H1 (cell line): ENCODE data around the gene HOXB4. TPM values are rescaled to one million over a fixed set of nuclear protein-coding genes. Genes with fewer than 3 reads are reported as not detected.

Experiments
- CTCF ChIA-PET: fragments of 300-600 bp; sonication (Branson Sonifier 250); formaldehyde crosslinking; loops from one replicate; lab custom pipeline; 2021; ENCODE audit not compliant: partially characterized antibody; lab: Charles Lee
- POLR2A ChIA-PET: fragments of 300-600 bp; sonication (Branson Sonifier 250); formaldehyde crosslinking; loops from one replicate; lab custom pipeline; 2021; ENCODE audit warnings: inconsistent platforms; ENCODE audit not compliant: partially characterized antibody; lab: Charles Lee
- DNase-seq, 2 experiments: peaks; one replicate each; pipeline versions ENCODE4 v3.0.0 to v3.0.0-alpha.2; 2010 to 2022; ENCODE audit warnings: low spot score in 2 of 2, low read depth in 1 of 2, mixed read lengths in 1 of 2
- FAIRE-seq: peaks from 2 replicates; lab custom pipeline; 2011; peaks lifted over from hg19 to GRCh38; lab: Jason Lieb, UNC
- H2AFZ ChIP-seq: 2 replicates; pipeline ENCODE4 v1.8.1; 2012; ENCODE audit warnings: low read length, inconsistent platforms
- H2AK5ac ChIP-seq: 2 replicates; pipeline ENCODE4 v1.6.1; 2013; ENCODE audit warnings: low read depth, low read length
- H2BK120ac ChIP-seq: replicated peaks from 2 replicates; pipeline ENCODE3; 2013; ENCODE audit warnings: low read depth, low read length, inconsistent platforms
- H2BK12ac ChIP-seq: 2 replicates; pipeline ENCODE4 v1.6.1; 2013; ENCODE audit warnings: low read depth, low read length
- H2BK15ac ChIP-seq: 2 replicates; pipeline ENCODE4 v1.6.1; 2013; ENCODE audit warnings: low read length
- H2BK20ac ChIP-seq: 2 replicates; pipeline ENCODE4 v1.6.1; 2013; ENCODE audit warnings: low read length
- H2BK5ac ChIP-seq: 2 replicates; pipeline ENCODE4 v1.6.1; 2013; ENCODE audit warnings: low read depth, low read length
- H3K14ac ChIP-seq: 2 replicates; pipeline ENCODE4 v1.6.1; 2013; ENCODE audit warnings: inconsistent platforms; ENCODE audit not compliant: insufficient read length
- H3K18ac ChIP-seq: 2 replicates; pipeline ENCODE4 v1.6.1; 2013; ENCODE audit warnings: low read length; ENCODE audit errors: extremely low read depth
- H3K23ac ChIP-seq: 2 replicates; pipeline ENCODE4 v1.6.1; 2013; ENCODE audit warnings: inconsistent platforms; ENCODE audit not compliant: insufficient read length
- H3K23me2 ChIP-seq: 2 replicates; pipeline ENCODE4 v1.6.1; 2013; ENCODE audit warnings: low read depth, low read length
- H3K27ac ChIP-seq: 2 replicates; pipeline ENCODE4 v1.6.1; 2011; ENCODE audit warnings: low read depth, low read length, inconsistent platforms
- H3K27me3 ChIP-seq, 4 experiments: replicated peaks in 1 of 4; 1 replicate in 1 of 4; 2 replicates in 3 of 4; pipeline versions ENCODE4 v1.6.1 to v1.8.1; 2011 to 2013; ENCODE audit warnings: low read length in 3 of 4, mild to moderate bottlenecking in 3 of 4, inconsistent platforms in 2 of 4, mixed read lengths in 2 of 4, moderate library complexity in 1 of 4; ENCODE audit not compliant: control insufficient read depth in 3 of 4, insufficient read depth in 3 of 4; ENCODE audit errors: extremely low read depth in 1 of 4
- H3K36me3 ChIP-seq, 4 experiments: 2 replicates each; pipeline versions ENCODE4 v1.6.1 to v1.8.1; 2011 to 2013; ENCODE audit warnings: mild to moderate bottlenecking in 4 of 4, low read length in 3 of 4, moderate library complexity in 2 of 4, control low read depth in 1 of 4, inconsistent platforms in 1 of 4; ENCODE audit not compliant: insufficient read depth in 4 of 4, control insufficient read depth in 2 of 4
- H3K4ac ChIP-seq: replicated peaks from 2 replicates; pipeline ENCODE3; 2013; ENCODE audit warnings: low read length, low read depth, mixed read lengths, inconsistent platforms; ENCODE audit not compliant: insufficient read length
- H3K4me1 ChIP-seq, 4 experiments: replicated peaks in 1 of 4; 1 replicate in 1 of 4; 2 replicates in 3 of 4; pipeline versions ENCODE4 v1.6.1 to v1.8.1; 2011 to 2013; ENCODE audit warnings: low read length in 3 of 4, inconsistent platforms in 2 of 4, mixed read lengths in 1 of 4; ENCODE audit not compliant: insufficient read depth in 4 of 4, control insufficient read depth in 3 of 4
- H3K4me2 ChIP-seq, 2 experiments: 2 replicates each; pipeline versions ENCODE4 v1.6.1 to v1.8.1; 2011 to 2013; ENCODE audit warnings: low read depth in 2 of 2, low read length in 2 of 2, control low read depth in 1 of 2, inconsistent platforms in 1 of 2, mild to moderate bottlenecking in 1 of 2; ENCODE audit not compliant: insufficient read depth in 1 of 2
- H3K4me3 ChIP-seq, 4 experiments: fragments of 200-600, 300-600 bp in 1 of 4; sonication (generic), shearing (Covaris generic), sonication (Bioruptor Twin) in 1 of 4; 2 replicates each; pipeline versions ENCODE4 v1.5.1 to v1.8.1; 2011 to 2016; ENCODE audit warnings: low read length in 4 of 4, low read depth in 3 of 4, control low read depth in 2 of 4, inconsistent platforms in 2 of 4, mild to moderate bottlenecking in 2 of 4, mixed read lengths in 1 of 4, moderate library complexity in 1 of 4; ENCODE audit not compliant: insufficient read depth in 2 of 4; ENCODE audit errors: extremely low read depth in 1 of 4
- H3K56ac ChIP-seq: replicated peaks from 2 replicates; pipeline ENCODE3; 2013; ENCODE audit warnings: low read depth, mild to moderate bottlenecking, mixed read lengths, low read length, inconsistent platforms; ENCODE audit not compliant: insufficient read length
- H3K79me1 ChIP-seq: 2 replicates; pipeline ENCODE4 v1.6.1; 2013; ENCODE audit warnings: low read depth, low read length, control low read depth
- H3K79me2 ChIP-seq, 2 experiments: 2 replicates each; pipeline versions ENCODE4 v1.6.1 to v1.8.1; 2012 to 2013; ENCODE audit warnings: low read length in 2 of 2, mild to moderate bottlenecking in 2 of 2, inconsistent platforms in 1 of 2; ENCODE audit not compliant: insufficient read depth in 2 of 2, control insufficient read depth in 1 of 2
- H3K9ac ChIP-seq, 4 experiments: replicated peaks in 1 of 4; 1 replicate in 1 of 4; 2 replicates in 3 of 4; pipeline versions ENCODE4 v1.6.1 to v1.8.1; 2011 to 2013; ENCODE audit warnings: low read depth in 3 of 4, low read length in 3 of 4, control low read depth in 2 of 4, mild to moderate bottlenecking in 2 of 4, moderate library complexity in 2 of 4, inconsistent platforms in 1 of 4; ENCODE audit errors: extremely low read depth in 1 of 4
- H3K9me3 ChIP-seq, 2 experiments: 2 replicates each; pipeline versions ENCODE4 v1.6.1 to v1.8.1; 2012 to 2013; ENCODE audit warnings: mild to moderate bottlenecking in 2 of 2, moderate library complexity in 2 of 2, control low read depth in 1 of 2, inconsistent platforms in 1 of 2, low read depth in 1 of 2, low read length in 1 of 2, mixed read lengths in 1 of 2; ENCODE audit not compliant: insufficient read depth in 2 of 2
- H4K20me1 ChIP-seq, 2 experiments: replicated peaks in 1 of 2; 2 replicates each; pipeline versions ENCODE3 to v1.8.1; 2011 to 2013; ENCODE audit warnings: inconsistent platforms in 2 of 2, low read length in 2 of 2, mild to moderate bottlenecking in 1 of 2; ENCODE audit not compliant: insufficient read depth in 2 of 2, control insufficient read depth in 1 of 2
- H4K5ac ChIP-seq: 2 replicates; pipeline ENCODE4 v1.6.1; 2013; ENCODE audit warnings: low read length, low read depth, mixed read lengths, inconsistent platforms; ENCODE audit not compliant: insufficient read length
- H4K8ac ChIP-seq: 2 replicates; pipeline ENCODE4 v1.8.0; 2013; ENCODE audit warnings: mild to moderate bottlenecking, moderate library complexity, low read length, inconsistent platforms; ENCODE audit not compliant: insufficient read depth; ENCODE audit errors: extremely low read depth
- H4K91ac ChIP-seq: replicated peaks from 2 replicates; pipeline ENCODE3; 2013; ENCODE audit warnings: low read length, mixed read lengths, inconsistent platforms; ENCODE audit not compliant: insufficient read length
- EZH2 ChIP-seq: fragments of 200-600 bp; sonication (generic); IDR thresholded peaks from 2 replicates; pipeline ENCODE4 v1.7.1; 2012; ENCODE audit warnings: low read depth, mild to moderate bottlenecking, moderate library complexity, low read length, inconsistent platforms; ENCODE audit not compliant: severe bottlenecking
- POU5F1 ChIP-seq: IDR thresholded peaks from 2 replicates; pipeline ENCODE4 v1.6.1; 2011; ENCODE audit warnings: low read depth, mild to moderate bottlenecking, low read length, moderate library complexity
- SUZ12 ChIP-seq: fragments of 200-600 bp; sonication (generic); IDR thresholded peaks from 2 replicates; pipeline ENCODE4 v1.6.1; 2012; ENCODE audit warnings: mild to moderate bottlenecking, inconsistent platforms, low read length, moderate library complexity, mixed read lengths
- WGBS, 2 experiments: shearing (Covaris generic) in 1 of 2; methylation state at CpG; one replicate each; pipeline versions ENCODE4 v1.1.6 to v1.1.7; 2013 to 2015; ENCODE audit warnings: low lambda C conversion rate in 2 of 2, mixed read lengths in 2 of 2, inconsistent platforms in 1 of 2, low coverage in 1 of 2, missing lambda C conversion rate in 1 of 2; ENCODE audit not compliant: insufficient replicate concordance in 2 of 2, insufficient coverage in 1 of 2, insufficient read length in 1 of 2; ENCODE audit errors: extremely low coverage in 1 of 2, missing lambda C conversion rate in 1 of 2; 5-methylcytosine and 5-hydroxymethylcytosine counted together
- polyA plus RNA-seq, 7 experiments: library from polyadenylated mRNA; depleted of rRNA in 3 of 7; stranded (reverse) in 5 of 7; unstranded in 2 of 7; fragments of >200 nt in 5 of 7; fragments of 200-250 nt in 2 of 7; gene quantifications; 1 replicate in 5 of 7; 2 replicates in 1 of 7; 4 replicates in 1 of 7; pipeline versions ENCODE4 v1.2.1 to v1.2.3, GENCODE V29; 2011 to 2013; ENCODE audit warnings: missing spikeins in 2 of 7, mixed read lengths in 2 of 7
- total RNA-seq: library from RNA; stranded (reverse); fragmentation: NEBNext Ultra II Directional; extraction: Animal tissue kit (Norgen Biotek cat#: 25700); gene quantifications from 2 replicates; pipeline ENCODE4 v1.2.1, GENCODE V29; 2021

The HOXB4 gene
- total and polyA plus RNA-seq, 2 of the 8 experiments (the other 6 are each of a cell fraction or from before 2014, with no cell fraction given) = not detected

GRCh38 chr17:48530208-48530886 lies 47.8 kb downstream of the HOXB4 start:
- Histone ChIP-seq H3K18ac (0 out of 2 replicates have a peak overlapping the region, but pooled peaks have one; percentile 1), H3K79me2 (no peaks in the 10 kb centered on the region), H3K56ac (no peak overlapping the region), H3K4ac (no peak overlapping the region), H3K4me1 (peaks cover 0 to 20% (median 10%) of the 10 kb centered on the region in 4 experiments; a peak in 6 of 7 replicates), H3K27me3 (peaks cover 61 to 93% (median 85%) of the 10 kb centered on the region in 4 experiments), H2BK120ac (no peak overlapping the region), H3K4me3 (peak overlapping the region in 2 of 4 experiments; percentile 14 to 44; a peak in 4 of 8 replicates), H4K8ac (no peak overlapping the region; the same call in 1 of the 2 replicates), H3K23me2 (peaks cover 5% of the 10 kb centered on the region; the same call in 1 of the 2 replicates), H2AFZ (no peak overlapping the region), H3K27ac (no peak overlapping the region), H3K36me3 (no peaks in the 10 kb centered on the region), H4K20me1 (peaks cover 6 to 11% of the 10 kb centered on the region in 2 experiments), H2AK5ac (no peak overlapping the region), H3K4me2 (peak overlapping the region; percentile 27 to 67), H3K79me1 (no peaks in the 10 kb centered on the region), H2BK12ac (0 out of 2 replicates have a peak overlapping the region, but pooled peaks have one; percentile 23)
- ChIA-PET CTCF (interaction anchor here (0.7 to 3.1 kb wide), 9 partner anchors 19 to 88 kb away, joined by 3 to 14 read pairs (median 4); partner anchors contain the start of gene HOXB5), POLR2A (no interaction called here)
- FAIRE-seq = no peak
- TF ChIP-seq SUZ12 (peak; percentile 81), POU5F1 (no peak), EZH2 (peak; percentile 66)
- TF ChIP-seq, all 59 proteins: peak for 2
- WGBS, 2 experiments = 24% methylated on average over 35 of the region's 37 CpGs; no CpG with 5 or more reads in 1 of the 2 experiments
- H3K9me3 ChIP-seq = no peaks in the 10 kb centered on the region
- peak in 1 of 2 experiments; percentile 75 for DNase-seq
- no peak overlapping the region for H3K14ac ChIP-seq
- no peak overlapping the region for H4K91ac ChIP-seq
- no peak overlapping the region for H4K5ac ChIP-seq
- H2BK5ac ChIP-seq = no peak overlapping the region; the same call in 1 of the 2 replicates
- H2BK15ac ChIP-seq = no peak overlapping the region
- H3K23ac ChIP-seq = no peak overlapping the region
- H3K9ac ChIP-seq = no peak overlapping the region
- peak overlapping the region; percentile 61 for H2BK20ac ChIP-seq
